Neuronal stem cell (in vitro differentiated cells): Measurements from ENCODE around the gene VEZF1.
"Not testable (repeated sequence)": the region's sequence is repeated elsewhere in the genome, so short reads cannot be mapped to it uniquely, and the experiment has no call there.

Source experiments
- DNase-seq: peaks from one replicate; pipeline ENCODE4 v3.0.0-alpha.2; 2013; ENCODE audit warnings: low spot score
- H2AFZ ChIP-seq: one replicate; pipeline ENCODE4 v1.6.1; 2013; ENCODE audit warnings: mild to moderate bottlenecking, low read length, inconsistent platforms
- H2AK5ac ChIP-seq: 2 replicates; pipeline ENCODE4 v1.6.1; 2013; ENCODE audit warnings: low read depth, mild to moderate bottlenecking, inconsistent platforms, low read length, moderate library complexity, mixed read lengths
- H2BK120ac ChIP-seq: 2 replicates; pipeline ENCODE4 v1.6.1; 2013; ENCODE audit warnings: low read depth, mild to moderate bottlenecking, inconsistent platforms, low read length, moderate library complexity, mixed read lengths
- H2BK12ac ChIP-seq: one replicate; pipeline ENCODE4 v1.6.1; 2013; ENCODE audit warnings: low read length, inconsistent platforms
- H2BK15ac ChIP-seq: 2 replicates; pipeline ENCODE4 v1.6.1; 2013; ENCODE audit warnings: mild to moderate bottlenecking, low read length, inconsistent platforms, mixed read lengths
- H2BK5ac ChIP-seq: one replicate; pipeline ENCODE4 v1.6.1; 2013; ENCODE audit warnings: inconsistent platforms, mild to moderate bottlenecking, low read length, moderate library complexity
- H3K14ac ChIP-seq: one replicate; pipeline ENCODE4 v1.6.1; 2013; ENCODE audit warnings: low read length, inconsistent platforms
- H3K18ac ChIP-seq: 2 replicates; pipeline ENCODE4 v1.6.1; 2013; ENCODE audit warnings: low read length, inconsistent platforms
- H3K23ac ChIP-seq: 2 replicates; pipeline ENCODE4 v1.6.1; 2013; ENCODE audit warnings: low read depth, mild to moderate bottlenecking, mixed read lengths, low read length, inconsistent platforms; ENCODE audit not compliant: poor library complexity
- H3K27ac ChIP-seq: replicated peaks from 3 replicates; pipeline ENCODE4 v1.5.1; 2013; ENCODE audit warnings: low read length, inconsistent platforms
- H3K27me3 ChIP-seq, 3 experiments: 2 replicates each; pipeline ENCODE4 v1.6.1; 2013; ENCODE audit warnings: low read length in 3 of 3, mild to moderate bottlenecking in 2 of 3, inconsistent platforms in 1 of 3, low read depth in 1 of 3, mixed read lengths in 1 of 3, moderate library complexity in 1 of 3; ENCODE audit not compliant: control insufficient read depth in 3 of 3, insufficient read depth in 3 of 3
- H3K36me3 ChIP-seq, 2 donors: replicated peaks in 1 of 2; 2 replicates each; pipeline ENCODE4 v1.6.1; 2013; ENCODE audit warnings: low read length in 2 of 2; ENCODE audit not compliant: control insufficient read depth in 2 of 2, insufficient read depth in 2 of 2
- H3K4ac ChIP-seq: 2 replicates; pipeline ENCODE4 v1.6.1; 2013; ENCODE audit warnings: inconsistent platforms, mild to moderate bottlenecking, low read length, moderate library complexity
- H3K4me1 ChIP-seq, 2 donors: 1 replicate in 1 of 2; 2 replicates in 1 of 2; pipeline ENCODE4 v1.6.1; 2013; ENCODE audit warnings: low read length in 2 of 2, low read depth in 1 of 2; ENCODE audit not compliant: control insufficient read depth in 2 of 2, insufficient read depth in 1 of 2
- H3K4me2 ChIP-seq: one replicate; pipeline ENCODE4 v1.6.1; 2013; ENCODE audit warnings: mild to moderate bottlenecking, low read length, inconsistent platforms; ENCODE audit not compliant: insufficient read depth, poor library complexity, severe bottlenecking
- H3K4me3 ChIP-seq, 2 donors: 2 replicates each; pipeline ENCODE4 v1.5.1; 2013; ENCODE audit warnings: low read length in 2 of 2, mild to moderate bottlenecking in 2 of 2, inconsistent platforms in 1 of 2, moderate library complexity in 1 of 2
- H3K79me1 ChIP-seq: one replicate; pipeline ENCODE4 v1.6.1; 2013; ENCODE audit warnings: low read depth, mild to moderate bottlenecking, inconsistent platforms, low read length, moderate library complexity
- H3K9ac ChIP-seq: one replicate; pipeline ENCODE4 v1.6.1; 2013; ENCODE audit warnings: mild to moderate bottlenecking, low read depth, low read length, inconsistent platforms; ENCODE audit not compliant: poor library complexity
- H3K9me3 ChIP-seq, 2 donors: replicated peaks in 1 of 2; 2 replicates each; pipeline versions ENCODE3 to v1.6.1; 2013; ENCODE audit warnings: low read length in 2 of 2, mild to moderate bottlenecking in 2 of 2, inconsistent platforms in 1 of 2, low read depth in 1 of 2, mixed read lengths in 1 of 2, moderate library complexity in 1 of 2; ENCODE audit not compliant: control insufficient read depth in 2 of 2, insufficient read depth in 1 of 2
- H4K8ac ChIP-seq: one replicate; pipeline ENCODE4 v1.6.1; 2013; ENCODE audit warnings: low read depth, mild to moderate bottlenecking, inconsistent platforms, low read length, moderate library complexity
- H4K91ac ChIP-seq: one replicate; pipeline ENCODE4 v1.6.1; 2013; ENCODE audit warnings: low read length, low read depth, mild to moderate bottlenecking, inconsistent platforms; ENCODE audit not compliant: poor library complexity
- WGBS, 2 donors: extraction: QIAGEN DNeasy Blood & Tissue Kit; methylation state at CpG; one replicate each; pipeline ENCODE4 v1.1.7; 2013; ENCODE audit warnings: missing lambda C conversion rate in 2 of 2, mixed read lengths in 1 of 2; ENCODE audit not compliant: insufficient read length in 2 of 2, insufficient replicate concordance in 1 of 2; ENCODE audit errors: extremely low coverage in 2 of 2; 5-methylcytosine and 5-hydroxymethylcytosine counted together

VEZF1 gene

DNA sequence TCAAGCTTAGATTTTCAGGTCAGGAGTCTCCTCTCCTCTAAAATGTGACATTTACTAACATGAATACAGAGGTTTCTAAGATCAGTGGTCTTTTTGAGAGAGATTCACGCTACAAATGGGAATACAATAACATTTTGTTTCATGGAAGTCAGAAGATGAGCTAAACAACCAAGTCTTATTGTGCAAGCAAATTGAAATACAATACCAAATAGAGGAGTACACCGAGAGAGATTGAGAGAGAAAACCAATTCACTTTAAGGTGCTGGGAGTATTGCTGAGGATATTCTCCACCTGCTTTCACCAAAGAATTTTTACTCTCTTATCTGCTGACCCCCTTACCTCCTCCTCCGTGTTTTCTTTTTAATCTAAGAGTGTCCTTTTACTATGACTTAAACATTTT lies 11.5 kb downstream of the VEZF1 start:
- Histone ChIP-seq H3K27ac (no peak overlapping the region), H3K9me3 (no peaks in the 10 kb centered on the region), H3K36me3 (peaks cover 34 to 100% of the 10 kb centered on the region in 2 donors), H4K91ac (no peak overlapping the region), H3K18ac (no peak overlapping the region), H2BK120ac (no peak overlapping the region), H4K8ac (no peak overlapping the region), H3K9ac (no peak overlapping the region), H3K4me1 (peaks cover 0 to 2% of the 10 kb centered on the region in 2 donors), H2BK15ac (no peak overlapping the region), H2AK5ac (no peak overlapping the region), H3K4ac (no peak overlapping the region), H2AFZ (no peak overlapping the region), H3K4me2 (no peak overlapping the region), H3K27me3 (no peaks in the 10 kb centered on the region), H3K79me1 (peaks cover 3% of the 10 kb centered on the region), H2BK5ac (no peak overlapping the region), H2BK12ac (no peak overlapping the region), H3K14ac (no peak overlapping the region), H3K4me3 (no peak overlapping the region), H3K23ac (no peak overlapping the region)
- WGBS, 2 donors, result no CpG with 5 or more reads among the region's 3 CpGs
- no peak for DNase-seq

DNA sequence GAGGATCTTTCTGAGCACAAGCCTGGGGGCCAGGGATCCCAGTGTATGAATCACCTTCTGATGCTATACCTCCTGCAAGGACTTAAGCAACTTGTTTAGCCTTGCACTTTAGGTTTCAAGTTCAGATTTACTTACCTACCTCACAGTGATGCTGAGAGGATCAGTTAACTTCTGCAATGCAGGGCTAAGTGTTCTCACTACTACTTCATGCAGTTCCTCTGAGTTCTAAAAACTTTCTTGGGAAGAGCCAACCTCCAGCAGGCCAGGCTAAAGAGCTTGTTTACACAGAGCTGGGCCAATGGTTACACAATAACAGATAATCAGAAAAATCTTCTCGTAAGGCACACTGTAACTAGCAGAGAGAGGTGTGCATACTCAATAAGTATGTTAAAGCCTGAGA lies 13.0 kb downstream of the VEZF1 start:
- Histone ChIP-seq H3K9me3 (no peaks in the 10 kb centered on the region), H2BK5ac (no peak overlapping the region), H2AFZ (no peak overlapping the region), H4K8ac (no peak overlapping the region), H3K4me3 (no peak overlapping the region), H3K23ac (no peak overlapping the region), H3K4me2 (no peak overlapping the region), H3K4me1 (no peaks in the 10 kb centered on the region), H3K36me3 (peaks cover 32 to 93% of the 10 kb centered on the region in 2 donors), H2BK12ac (no peak overlapping the region), H2BK120ac (no peak overlapping the region), H2BK15ac (no peak overlapping the region), H3K4ac (no peak overlapping the region), H3K14ac (no peak overlapping the region), H4K91ac (no peak overlapping the region), H3K9ac (no peak overlapping the region), H3K27ac (no peak overlapping the region), H3K18ac (no peak overlapping the region), H3K27me3 (no peaks in the 10 kb centered on the region), H3K79me1 (peaks cover 3% of the 10 kb centered on the region), H2AK5ac (no peak overlapping the region)
- no CpG with 5 or more reads among the region's 1 CpG for WGBS, 2 donors
- no peak for DNase-seq

DNA sequence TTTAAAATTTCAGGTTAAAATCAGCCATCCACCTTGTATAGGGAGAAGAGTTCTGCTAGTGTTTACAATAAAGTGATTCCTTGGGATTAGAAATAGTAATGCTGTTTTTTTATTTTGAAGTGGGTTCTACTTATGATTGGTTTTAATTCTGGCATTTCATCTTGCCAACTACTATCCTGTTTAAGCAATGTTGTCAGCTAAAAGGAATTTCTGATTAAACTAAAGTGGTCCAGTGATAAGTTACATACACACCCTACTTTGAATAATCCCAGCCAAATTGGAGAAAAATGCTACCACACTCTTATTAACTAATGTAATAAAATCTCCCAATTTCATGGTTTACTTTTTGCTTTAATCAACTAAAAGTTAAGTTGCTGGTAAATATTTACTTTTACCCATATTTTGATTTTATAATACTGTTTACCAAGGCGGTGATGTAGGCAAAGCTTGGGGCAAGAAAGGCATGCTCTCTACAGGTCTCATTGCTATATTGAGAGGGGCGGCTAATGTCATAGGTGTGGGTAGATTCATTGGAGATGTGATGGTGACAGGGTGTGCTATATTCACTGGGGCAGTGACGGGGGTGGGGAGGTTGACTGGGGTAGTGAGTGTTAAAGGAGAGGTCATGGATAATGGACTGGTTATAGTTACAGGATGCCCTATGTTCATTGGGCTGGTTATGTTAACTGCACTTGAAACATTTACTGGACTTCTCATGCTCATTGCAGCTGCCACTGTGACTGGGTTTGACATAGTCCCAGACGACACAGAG lies 13.8 kb downstream of the VEZF1 start:
- not testable (repeated sequence) for H2AFZ ChIP-seq, H3K9me3 ChIP-seq, H2AK5ac ChIP-seq, H2BK12ac ChIP-seq, H3K27ac ChIP-seq, H3K23ac ChIP-seq, H3K27me3 ChIP-seq, DNase-seq, H2BK5ac ChIP-seq, H3K4ac ChIP-seq, H3K14ac ChIP-seq, H3K79me1 ChIP-seq, H3K4me3 ChIP-seq, H4K91ac ChIP-seq, H3K18ac ChIP-seq, H2BK15ac ChIP-seq, H2BK120ac ChIP-seq, H3K9ac ChIP-seq, H3K4me1 ChIP-seq, H4K8ac ChIP-seq, H3K4me2 ChIP-seq
- H3K36me3 ChIP-seq, result peaks cover 32 to 84% of the 10 kb centered on the region in 2 donors
- no CpG with 5 or more reads among the region's 4 CpGs for WGBS, 2 donors

DNA sequence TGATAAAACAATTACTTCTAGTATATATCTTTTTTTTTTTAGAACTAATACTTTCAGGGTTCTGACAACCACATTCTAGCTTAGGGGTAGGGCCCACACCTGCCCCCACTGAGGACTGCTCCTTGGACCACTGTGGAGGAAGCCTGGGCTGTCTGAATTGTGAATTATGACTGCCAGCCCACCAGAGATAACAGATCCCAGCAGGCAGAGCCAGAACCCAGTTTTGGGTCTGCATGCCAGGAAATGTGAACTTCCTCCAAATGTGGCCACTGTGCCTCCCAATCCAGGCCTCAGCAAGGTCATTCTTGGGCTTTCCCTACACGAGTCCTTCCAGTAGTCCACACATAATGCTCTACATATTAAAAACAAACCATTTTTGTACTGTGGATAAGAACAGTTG lies 15.9 kb downstream of the VEZF1 start:
- Histone ChIP-seq H2BK15ac (no peak overlapping the region), H3K23ac (no peak overlapping the region), H3K4me2 (no peak overlapping the region), H2BK5ac (no peak overlapping the region), H4K8ac (no peak overlapping the region), H3K27ac (no peak overlapping the region), H2AFZ (no peak overlapping the region), H3K4me3 (no peak overlapping the region), H4K91ac (no peak overlapping the region), H3K4ac (no peak overlapping the region), H3K36me3 (peaks cover 24 to 64% of the 10 kb centered on the region in 2 donors), H3K4me1 (no peaks in the 10 kb centered on the region), H3K18ac (no peak overlapping the region), H3K9ac (no peak overlapping the region), H3K27me3 (no peaks in the 10 kb centered on the region), H2BK12ac (no peak overlapping the region), H3K9me3 (no peaks in the 10 kb centered on the region), H2BK120ac (no peak overlapping the region), H2AK5ac (no peak overlapping the region), H3K79me1 (no peaks in the 10 kb centered on the region), H3K14ac (no peak overlapping the region)
- WGBS, 2 donors, result no CpG with 5 or more reads among the region's 1 CpG
- DNase-seq, result no peak
